Panc1 (cell line): ENCODE measurements around the gene YBX1. TPM values are rescaled to one million over a fixed set of nuclear protein-coding genes. Genes with fewer than 3 reads are reported as not detected.

Experiments
- ATAC-seq: fragments of 200-7000 bp; cut with Tn5 transposase; 2 replicates; pipeline ENCODE4 v1.9.1; 2020; ENCODE audit warnings: mild to moderate bottlenecking, moderate library complexity
- BruUV-seq: library from RNA; stranded (reverse); fragments of 400-500 nt; replicated peaks from 2 replicates; lab custom pipeline; 2021; lab: Mats Ljungman, UMichigan
- CTCF ChIA-PET: fragments of 300-600 bp; sonication (Branson Sonifier 250); formaldehyde crosslinking; loops from one replicate; lab custom pipeline; 2022; ENCODE audit warnings: antibody characterized with exemption; lab: Charles Lee
- POLR2A ChIA-PET: fragments of 300-600 bp; sonication (Branson Sonifier 250); formaldehyde crosslinking; loops from one replicate; lab custom pipeline; 2022; ENCODE audit warnings: antibody characterized with exemption; lab: Charles Lee
- DNase-seq: peaks from one replicate; pipeline ENCODE4 v3.0.0-alpha.2; 2010; ENCODE audit warnings: low read depth, low spot score
- H3K27ac ChIP-seq: 2 replicates; pipeline ENCODE4 v1.5.1; 2011; ENCODE audit warnings: mild to moderate bottlenecking, low read length, inconsistent platforms
- H3K27me3 ChIP-seq: fragments of 200-500 bp; sonication (Bioruptor generic); 2 replicates; pipeline ENCODE4 v1.6.0; 2014; ENCODE audit warnings: low read length, inconsistent platforms; ENCODE audit not compliant: control insufficient read depth, insufficient read depth
- H3K36me3 ChIP-seq: fragments of 200-500 bp; sonication (Bioruptor generic); 2 replicates; pipeline ENCODE4 v1.5.1; 2014; ENCODE audit warnings: inconsistent platforms, mild to moderate bottlenecking, low read length, moderate library complexity; ENCODE audit not compliant: control insufficient read depth, insufficient read depth
- H3K4me1 ChIP-seq: 2 replicates; pipeline ENCODE4 v1.5.1; 2011; ENCODE audit warnings: inconsistent platforms, mild to moderate bottlenecking, low read length, moderate library complexity; ENCODE audit not compliant: control insufficient read depth, insufficient read depth
- H3K4me3 ChIP-seq, 2 experiments: 2 replicates each; pipeline ENCODE4 v1.5.1; 2011 to 2012; ENCODE audit warnings: low read depth in 2 of 2, low read length in 2 of 2, mild to moderate bottlenecking in 2 of 2, inconsistent platforms in 1 of 2, moderate library complexity in 1 of 2
- H3K9me3 ChIP-seq: fragments of 200-500 bp; sonication (Bioruptor generic); 2 replicates; pipeline ENCODE4 v1.5.1; 2014; ENCODE audit warnings: low read depth, mild to moderate bottlenecking, inconsistent platforms, low read length, moderate library complexity; ENCODE audit not compliant: control insufficient read depth, insufficient read depth
- CTCF ChIP-seq: fragments of 450-650 bp; IDR thresholded peaks from 2 replicates; pipeline ENCODE4 v1.5.1; 2017; ENCODE audit warnings: mild to moderate bottlenecking
- POLR2AphosphoS5 ChIP-seq: IDR thresholded peaks from 2 replicates; pipeline ENCODE4 v1.6.1; 2012; ENCODE audit warnings: mild to moderate bottlenecking, low read depth, low read length, moderate library complexity
- REST ChIP-seq, 2 experiments: IDR thresholded peaks; 2 replicates each; pipeline ENCODE4 v1.6.1; 2011 to 2012; ENCODE audit warnings: low read depth in 2 of 2, control low read depth in 1 of 2, low read length in 1 of 2, mild to moderate bottlenecking in 1 of 2, moderate library complexity in 1 of 2; ENCODE audit not compliant: insufficient read depth in 1 of 2
- SIN3A ChIP-seq: IDR thresholded peaks from 2 replicates; pipeline ENCODE4 v1.6.1; 2012; ENCODE audit warnings: low read depth, mild to moderate bottlenecking, low read length, moderate library complexity, borderline replicate concordance; ENCODE audit not compliant: insufficient read depth
- TCF7L2 ChIP-seq: IDR thresholded peaks from 2 replicates; pipeline ENCODE4 v1.6.1; 2011; ENCODE audit warnings: mild to moderate bottlenecking, low read depth, low read length, inconsistent platforms
- in situ Hi-C: cut with HindIII; loops from 2 replicates; pipeline ENCODE4 v1.10.0; 2016; ENCODE audit warnings: low sequenced_read_pairs, low pct_unique_long_range_greater_than_20kb
- intact Hi-C: fragments of 100-400 bp; cut with micrococcal nuclease; formaldehyde crosslinking; loops from one replicate; pipeline ENCODE4 v1.10.0; 2022; ENCODE audit not compliant: unreplicated experiment
- total RNA-seq: library from RNA; stranded (reverse); gene quantifications from one replicate; pipeline ENCODE4 v1.2.1, GENCODE V29; 2021; ENCODE audit not compliant: unreplicated experiment

The YBX1 gene
- total RNA-seq, 1 experiment from 2014 or later = 908 TPM

- Histone ChIP-seq H3K36me3 (peaks cover 29% of the 10 kb centered on the region), H3K27me3 (peaks cover 3% of the 10 kb centered on the region; the same call in 1 of the 2 replicates), H3K4me1 (peaks cover 15% of the 10 kb centered on the region), H3K9me3 (no peaks in the 10 kb centered on the region), H3K27ac (peak within 1 kb of the TSS; percentile 96), H3K4me3 (peak within 1 kb of the TSS; percentile 86 to 98)
- ChIA-PET POLR2A (interaction anchor here (0.6 to 0.7 kb wide), 2 partner anchors 68 to 77 kb away, joined by 3 read pairs; no protein-coding TSS in a partner anchor), CTCF (interaction anchor here (0.6 kb wide), 1 partner anchor 412 kb away, joined by 3 read pairs; no protein-coding TSS in a partner anchor)
- in situ Hi-C loops = no loop called here
- BruUV-seq = TSS peak; percentile 73
- DNase-seq = peak; percentile 84
- ATAC-seq = peak; percentile 100
- intact Hi-C loops = no loop called here
- TF ChIP-seq REST (IDR thresholded peaks at IDR 0.05; ENCODE audit: insufficient read depth in 1 of 2, low read depth in 2 of 2, low read length in 1 of 2) (0 out of 4 replicates have a peak, but pooled peaks of 1 of the 2 experiments have one; percentile 17), CTCF (no peak), SIN3A (peak; percentile 71), POLR2AphosphoS5 (peak; percentile 98), TCF7L2 (peak; percentile 97)
These were observed 24.0 kb upstream of the YBX1 start, which contains the start of gene PPIH for GRCh38 chr1:42657981-42658876. PPIH (plus strand) TSS chr1:42658423; CDS start chr1:42658447, 24 bp downstream.

GRCh38 chr1:42658877-42659337 is 23.3 kb upstream of the YBX1 start:
- no TSS peak for BruUV-seq
- TF ChIP-seq SIN3A = no peak
- no peak for TF ChIP-seq CTCF
- no peak for TF ChIP-seq REST (IDR thresholded peaks at IDR 0.05; ENCODE audit: insufficient read depth in 1 of 2, low read depth in 2 of 2, low read length in 1 of 2)
- TF ChIP-seq TCF7L2 = no peak
- TF ChIP-seq POLR2AphosphoS5 = no peak
- ChIA-PET POLR2A (no interaction called here), CTCF (no interaction called here)
- Histone ChIP-seq H3K4me1 (peaks cover 15% of the 10 kb centered on the region), H3K27ac (peak overlapping the region; percentile 96), H3K27me3 (no peaks in the 10 kb centered on the region; the same call in 1 of the 2 replicates), H3K36me3 (peaks cover 34% of the 10 kb centered on the region), H3K9me3 (no peaks in the 10 kb centered on the region), H3K4me3 (peak overlapping the region; percentile 86 to 98)
- peak; percentile 17 for ATAC-seq
- intact Hi-C loops = no loop called here
- DNase-seq = no peak
- in situ Hi-C loops = no loop called here
